Nucleus accumbens (tissue), 56 donors: ENCODE measurements around the gene ALDH1B1.
"Not testable (repeated sequence)": the region's sequence is repeated elsewhere in the genome, so short reads cannot be mapped to it uniquely, and the experiment has no call there.

Experiments used
- DNase-seq, 56 donors: peaks; one replicate each; lab custom pipeline; 2025; lab: John Stamatoyannopoulos, UW

The ALDH1B1 gene

DNA sequence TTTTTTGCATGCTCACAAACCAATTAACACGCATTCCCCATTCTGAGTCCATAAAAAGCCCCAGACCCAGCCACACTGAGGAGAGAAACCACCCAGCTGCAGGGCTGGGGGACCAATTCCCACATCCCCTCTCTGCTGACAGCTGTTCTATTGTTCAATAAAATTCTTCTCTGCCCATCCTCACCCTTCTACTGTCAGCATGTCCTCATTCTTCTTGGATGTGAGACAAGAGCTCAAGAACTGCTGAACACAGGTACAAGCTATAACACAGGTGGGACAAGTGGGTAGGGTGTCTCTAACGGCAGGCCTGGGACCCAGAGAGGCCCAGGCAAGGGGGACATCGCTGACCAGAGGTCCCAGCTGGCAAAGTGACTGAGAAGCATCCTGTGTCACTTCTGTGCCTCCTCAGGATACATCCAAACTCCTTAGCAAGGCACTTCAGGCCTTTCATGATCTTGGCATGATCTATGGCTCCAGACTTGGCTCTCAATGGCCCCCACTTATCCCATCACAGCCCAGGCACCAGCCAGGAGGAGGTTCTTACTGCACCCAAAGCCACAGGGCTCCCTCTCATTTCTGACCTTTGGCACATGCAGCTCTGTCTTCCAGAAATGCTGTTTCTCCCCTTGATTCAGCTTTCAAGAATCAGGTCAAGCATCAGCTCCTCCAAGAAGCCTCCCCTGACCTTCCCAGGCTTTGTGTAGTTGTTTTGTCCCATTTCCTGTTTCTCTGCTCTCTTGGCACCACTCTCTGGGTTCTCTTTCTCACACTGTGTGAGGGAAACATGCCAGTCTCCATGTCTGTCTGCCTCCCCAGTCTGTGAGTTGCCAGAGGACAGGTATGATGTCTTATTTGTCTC, 7.3 kb upstream of the ALDH1B1 start:
- DNase-seq, result no peak

DNA sequence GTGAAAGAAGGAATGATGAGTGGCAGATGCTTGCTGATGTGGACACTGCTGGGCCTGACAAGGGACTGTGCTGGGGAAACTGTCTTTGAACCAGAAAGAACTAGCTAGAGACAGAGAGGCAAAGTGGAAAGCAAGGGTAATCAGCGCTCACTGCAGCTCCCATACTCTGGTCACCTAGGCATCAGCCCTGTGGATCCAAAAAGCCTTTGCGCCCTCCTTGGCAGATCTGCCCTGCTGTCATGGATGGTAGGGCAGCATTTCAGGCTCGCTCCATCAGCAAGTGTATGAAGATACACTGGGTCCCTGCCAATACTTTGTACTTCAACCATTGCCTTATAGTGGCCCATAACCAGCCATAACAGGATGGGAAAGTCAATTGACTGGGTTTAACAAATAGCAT, 6.6 kb upstream of the ALDH1B1 start:
- no peak for DNase-seq

DNA sequence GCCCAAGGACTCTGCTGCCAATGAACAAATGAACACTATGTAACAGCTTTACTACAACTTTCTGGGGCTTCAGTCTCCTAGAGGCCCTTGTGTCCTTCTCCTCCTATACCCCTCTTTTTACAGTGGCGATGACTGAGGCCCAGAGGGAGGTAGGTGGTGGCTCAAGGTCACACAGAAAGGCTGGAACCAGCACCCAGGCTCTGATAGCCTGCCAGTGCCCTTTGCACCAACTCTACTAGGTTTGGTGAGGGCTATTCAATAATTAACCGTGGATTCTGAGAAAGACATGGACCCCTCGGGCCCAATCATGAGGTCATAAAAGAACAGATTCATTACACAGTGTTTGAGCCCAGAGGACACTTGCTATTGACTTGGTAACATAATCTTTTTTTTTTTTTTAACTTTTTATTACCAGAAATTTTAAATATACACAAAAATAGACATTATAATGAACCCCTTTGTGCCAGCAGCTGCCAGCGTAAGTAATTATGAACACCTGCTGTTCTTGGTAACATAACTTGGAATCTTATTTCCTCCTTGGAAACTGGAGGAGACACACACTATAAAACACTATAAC, 6.1 kb upstream of the ALDH1B1 start:
- DNase-seq, result no peak

DNA sequence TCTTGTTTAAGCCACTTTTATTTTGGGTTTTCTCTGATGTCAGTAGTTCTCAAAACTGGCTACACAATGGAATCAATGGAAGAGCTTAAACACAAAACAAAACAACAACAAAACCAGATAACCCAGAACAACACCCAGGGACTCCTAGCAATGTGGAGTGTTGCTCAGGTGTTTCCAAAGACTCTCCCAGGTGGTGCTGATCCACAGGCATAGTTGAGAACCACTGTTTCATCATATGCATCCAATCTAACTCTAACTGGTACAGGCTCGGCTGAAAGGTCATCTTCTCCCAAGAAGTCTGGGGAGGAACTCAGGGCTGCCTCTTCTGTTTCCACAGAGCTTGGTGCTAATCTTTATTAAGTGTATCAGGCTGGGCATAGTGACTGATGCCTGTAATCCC, 5.4 kb upstream of the ALDH1B1 start:
- DNase-seq, result no peak

DNA sequence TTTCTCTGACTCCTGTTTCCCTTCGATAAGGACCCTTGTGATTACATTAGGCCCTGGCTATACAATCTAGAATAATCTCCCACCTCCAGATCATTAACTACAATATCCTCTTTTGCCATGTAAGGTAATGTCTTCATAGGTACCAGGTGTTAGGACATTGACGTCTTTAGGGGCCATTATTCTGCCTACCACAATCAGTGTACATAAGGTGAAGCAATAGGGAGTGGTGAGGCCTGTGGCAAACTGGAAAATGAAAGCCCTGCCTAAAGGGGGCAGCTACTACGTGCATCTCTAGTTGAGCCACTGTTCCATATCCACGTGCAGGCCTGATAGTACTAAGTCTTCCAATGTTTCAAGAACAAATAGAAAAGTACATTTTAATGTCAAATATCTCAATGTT, 4.8 kb upstream of the ALDH1B1 start:
- DNase-seq, result no peak

DNA sequence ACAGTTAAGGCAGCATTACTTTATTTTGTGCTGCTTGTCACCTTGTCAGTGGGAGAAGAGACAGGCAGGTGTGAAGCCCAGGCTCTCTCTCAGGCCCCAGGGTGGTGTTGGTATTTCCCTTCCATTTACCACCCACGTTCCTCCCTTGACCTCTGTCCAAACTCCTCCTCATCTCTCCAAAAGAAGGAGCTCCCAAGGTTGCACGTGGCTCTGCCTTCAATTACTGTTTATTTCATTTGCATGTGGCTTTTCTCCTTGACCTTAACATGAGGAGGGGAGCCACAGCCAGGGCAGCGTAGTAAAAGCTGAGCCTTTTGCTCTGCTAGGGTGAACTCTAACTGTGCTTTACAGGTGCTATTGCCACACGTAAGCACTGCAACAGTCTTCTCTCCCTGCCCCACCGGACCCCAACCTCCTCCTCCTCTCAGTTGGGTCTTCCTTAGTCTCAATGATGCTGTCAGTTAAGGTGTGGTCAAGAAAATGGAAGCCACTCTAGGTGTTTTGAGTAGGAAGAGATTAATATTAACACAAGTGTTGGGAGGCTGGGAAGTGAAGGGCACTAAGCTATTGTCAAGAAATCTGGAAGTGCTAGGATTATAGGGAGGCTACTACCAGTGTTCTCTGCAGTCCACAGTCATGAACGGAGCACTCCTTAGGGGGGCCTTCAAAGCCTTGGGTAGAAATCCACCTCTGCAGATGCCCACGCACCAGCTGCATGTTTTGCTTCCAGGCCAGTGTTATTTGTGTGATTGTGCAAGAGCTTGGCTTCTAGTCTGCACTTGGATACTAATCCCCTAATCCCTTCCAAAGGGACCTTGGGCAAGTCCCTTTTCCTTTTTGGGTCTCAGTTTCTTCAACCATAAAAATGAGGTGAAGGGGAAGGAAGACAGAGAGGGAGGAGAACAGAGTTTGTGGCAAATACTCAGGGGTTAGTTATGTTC, 3.9 kb upstream of the ALDH1B1 start:
- no peak for DNase-seq

DNA sequence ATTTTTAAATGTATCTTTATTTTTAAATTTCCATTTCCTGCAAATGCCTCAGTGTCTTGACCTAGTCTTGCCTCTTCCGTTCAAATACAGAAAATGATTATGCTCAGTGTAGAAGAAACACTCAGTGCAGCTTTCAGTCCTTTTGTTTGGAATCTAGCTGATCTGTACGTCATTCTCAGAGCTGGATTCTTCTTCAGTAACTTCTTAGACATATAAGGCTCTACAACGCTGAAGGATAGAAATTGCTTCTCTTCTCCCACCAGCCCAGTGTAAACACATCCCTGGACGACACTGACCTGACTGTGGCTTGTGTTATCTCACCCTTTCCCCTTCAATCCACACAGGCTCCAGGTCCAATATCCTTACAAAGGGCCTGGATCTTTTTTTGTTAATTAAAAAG, 3.2 kb upstream of the ALDH1B1 start:
- no peak for DNase-seq

DNA sequence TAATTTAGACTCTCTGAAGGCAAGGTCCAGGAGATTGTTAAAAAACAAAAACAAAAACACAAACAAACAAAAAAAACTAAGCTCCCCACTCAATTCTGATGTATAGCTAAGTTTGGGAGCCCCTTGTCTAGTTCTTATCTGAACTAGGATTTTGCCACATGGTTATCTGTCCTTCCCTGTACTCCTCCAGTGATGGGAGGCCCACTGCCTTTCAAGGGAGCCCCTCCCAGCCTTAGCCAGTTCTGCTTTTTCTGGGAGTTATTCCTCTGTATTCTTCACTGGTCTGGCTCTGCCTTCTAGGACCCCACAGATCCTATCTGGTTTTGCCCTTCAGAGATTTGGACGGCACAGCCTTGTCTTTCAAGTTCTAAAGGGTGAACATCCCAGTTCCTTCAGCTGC, 2.1 kb upstream of the ALDH1B1 start:
- DNase-seq, result no peak

DNA sequence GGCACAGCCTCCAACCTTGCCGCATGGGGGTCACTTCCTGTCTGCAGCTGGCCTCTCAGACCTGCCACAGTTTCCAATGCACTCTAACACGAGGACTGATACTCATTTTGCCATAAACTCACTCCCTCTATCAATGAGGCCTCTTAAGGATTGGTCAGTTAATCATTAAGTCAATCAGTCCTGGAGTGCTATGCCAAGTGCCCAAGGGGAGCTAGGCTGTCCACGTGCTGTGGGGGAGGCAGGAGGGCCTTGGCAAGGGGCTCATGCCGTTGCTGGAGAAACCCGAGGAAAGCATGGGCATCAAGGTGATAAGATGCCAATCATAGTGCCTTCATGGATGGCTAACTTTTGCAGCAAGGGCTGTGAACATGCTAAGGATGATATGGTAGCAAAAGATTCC, 1.7 kb upstream of the ALDH1B1 start:
- DNase-seq, result no peak

DNA sequence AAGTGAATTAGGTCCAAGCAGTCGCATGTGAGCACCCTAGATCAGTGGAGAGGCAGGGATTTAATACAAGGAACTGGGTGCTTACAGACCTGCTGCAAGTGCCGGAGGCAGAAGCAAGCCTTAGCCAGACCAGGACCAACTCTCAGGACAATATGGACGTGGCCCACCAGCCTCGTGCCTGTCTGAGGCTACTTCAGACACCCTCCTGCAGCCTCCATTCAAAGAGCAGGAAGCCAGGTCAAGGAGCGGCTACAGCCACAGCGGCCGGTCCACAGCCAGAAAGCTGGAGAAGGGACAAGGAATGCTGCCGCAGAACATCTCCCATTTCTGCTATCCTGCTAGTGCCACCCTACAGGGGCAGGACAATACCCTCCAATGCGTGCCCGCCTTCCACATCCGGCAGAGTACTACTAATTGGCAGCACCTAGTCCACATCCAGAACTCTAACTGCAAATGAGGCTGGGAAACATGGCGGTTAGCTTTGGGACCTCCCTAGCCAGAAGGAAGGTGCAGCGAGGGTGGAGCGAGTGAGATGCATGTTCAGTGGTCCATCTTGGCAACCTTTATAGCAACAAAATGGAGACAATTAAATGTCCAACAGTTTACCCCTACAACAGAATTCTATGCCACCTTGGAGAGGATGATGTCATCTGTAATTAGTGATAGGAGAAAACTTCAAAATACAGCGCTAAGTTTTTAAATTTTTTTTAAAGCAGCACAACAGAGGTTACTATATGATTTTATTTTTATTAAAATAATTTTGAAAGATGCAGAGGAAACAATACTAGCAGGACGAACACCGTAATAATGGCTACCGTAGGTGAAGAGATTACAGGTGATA, 1.0 kb upstream of the ALDH1B1 start:
- DNase-seq, result no peak

DNA sequence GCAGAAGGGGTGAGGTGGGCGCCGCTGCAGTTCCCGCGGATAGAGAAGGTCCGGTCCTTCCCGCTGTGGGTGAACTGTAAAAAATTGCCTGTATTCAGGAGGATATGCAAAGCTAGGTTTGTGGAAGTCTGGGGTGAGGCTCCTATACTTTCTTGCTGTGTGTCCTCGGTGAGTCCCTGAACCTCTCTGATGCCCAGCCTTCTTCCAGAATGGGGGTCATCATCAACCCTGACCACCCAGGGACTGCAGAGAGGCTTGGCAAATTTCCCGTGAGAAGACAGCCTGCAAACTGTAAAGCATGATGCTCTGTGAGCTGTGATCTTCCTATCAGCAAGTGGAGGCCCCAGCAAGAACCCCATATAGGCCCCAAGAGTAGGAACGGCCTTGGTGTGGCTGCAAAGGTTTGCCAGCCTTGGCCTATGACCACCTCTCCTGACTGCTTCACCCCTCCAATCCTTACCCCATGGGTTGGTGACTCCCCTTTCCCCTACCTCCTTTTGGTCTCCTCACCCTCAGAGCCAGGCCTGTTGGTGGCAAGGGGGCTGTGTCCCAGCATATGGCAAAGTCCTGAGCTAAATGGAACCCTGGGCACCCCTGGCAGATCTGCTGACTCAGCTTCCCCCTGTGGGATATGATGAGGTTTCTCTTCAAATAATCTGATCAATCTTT, 760 bp downstream of the ALDH1B1 start:
- no peak for DNase-seq

DNA sequence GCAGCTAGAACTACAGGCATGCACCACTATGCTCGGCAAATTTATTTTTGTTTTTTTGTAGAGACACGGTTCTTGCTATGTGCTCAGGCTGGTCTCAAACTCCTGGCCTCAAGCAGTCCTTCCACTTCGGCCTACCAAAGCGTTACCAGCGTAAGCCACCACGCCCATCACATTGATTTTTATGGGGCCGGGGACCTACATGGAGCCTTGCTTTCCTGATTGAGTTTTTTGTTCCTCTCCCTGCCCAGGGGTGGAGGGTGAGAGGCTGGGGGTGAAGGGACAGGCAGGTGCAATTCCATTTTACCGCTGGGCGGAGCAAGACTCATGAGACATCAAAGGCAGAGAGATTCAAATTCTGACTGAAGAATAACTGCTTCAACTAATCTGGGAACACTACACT, 1.9 kb downstream of the ALDH1B1 start:
- DNase-seq, result no peak

DNA sequence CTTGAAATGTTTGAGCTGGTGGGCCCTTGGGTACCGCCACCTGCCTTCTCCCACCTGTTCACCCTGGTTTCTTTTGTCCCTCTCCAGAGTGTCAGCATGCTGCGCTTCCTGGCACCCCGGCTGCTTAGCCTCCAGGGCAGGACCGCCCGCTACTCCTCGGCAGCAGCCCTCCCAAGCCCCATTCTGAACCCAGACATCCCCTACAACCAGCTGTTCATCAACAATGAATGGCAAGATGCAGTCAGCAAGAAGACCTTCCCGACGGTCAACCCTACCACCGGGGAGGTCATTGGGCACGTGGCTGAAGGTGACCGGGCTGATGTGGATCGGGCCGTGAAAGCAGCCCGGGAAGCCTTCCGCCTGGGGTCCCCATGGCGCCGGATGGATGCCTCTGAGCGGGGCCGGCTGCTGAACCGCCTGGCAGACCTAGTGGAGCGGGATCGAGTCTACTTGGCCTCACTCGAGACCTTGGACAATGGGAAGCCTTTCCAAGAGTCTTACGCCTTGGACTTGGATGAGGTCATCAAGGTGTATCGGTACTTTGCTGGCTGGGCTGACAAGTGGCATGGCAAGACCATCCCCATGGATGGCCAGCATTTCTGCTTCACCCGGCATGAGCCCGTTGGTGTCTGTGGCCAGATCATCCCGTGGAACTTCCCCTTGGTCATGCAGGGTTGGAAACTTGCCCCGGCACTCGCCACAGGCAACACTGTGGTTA, 3.3 kb downstream of the ALDH1B1 start:
- DNase-seq, result no peak

DNA sequence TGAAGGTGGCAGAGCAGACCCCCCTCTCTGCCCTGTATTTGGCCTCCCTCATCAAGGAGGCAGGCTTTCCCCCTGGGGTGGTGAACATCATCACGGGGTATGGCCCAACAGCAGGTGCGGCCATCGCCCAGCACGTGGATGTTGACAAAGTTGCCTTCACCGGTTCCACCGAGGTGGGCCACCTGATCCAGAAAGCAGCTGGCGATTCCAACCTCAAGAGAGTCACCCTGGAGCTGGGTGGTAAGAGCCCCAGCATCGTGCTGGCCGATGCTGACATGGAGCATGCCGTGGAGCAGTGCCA, 3.8 kb downstream of the ALDH1B1 start:
- DNase-seq, result no peak

DNA sequence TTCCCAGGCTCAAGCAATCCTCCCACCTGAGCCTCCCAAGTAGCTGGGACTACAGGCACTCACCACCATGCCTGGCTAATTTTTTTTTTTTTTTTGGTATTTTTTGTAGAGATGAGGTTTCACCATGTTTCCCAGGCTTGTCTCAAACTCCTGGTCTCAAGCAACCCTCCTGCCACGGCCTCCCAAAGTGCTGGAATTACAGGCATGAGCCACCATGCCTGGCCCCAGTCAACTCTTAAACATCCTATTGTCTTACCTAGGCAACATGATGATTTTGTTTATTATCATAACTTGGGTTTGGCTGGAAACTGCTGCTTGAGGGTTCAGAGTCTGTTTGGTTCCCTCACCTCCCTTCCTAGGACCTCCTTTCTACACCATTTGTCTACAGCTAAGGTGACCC, 6.7 kb downstream of the ALDH1B1 start:
- DNase-seq, result not testable (repeated sequence)

DNA sequence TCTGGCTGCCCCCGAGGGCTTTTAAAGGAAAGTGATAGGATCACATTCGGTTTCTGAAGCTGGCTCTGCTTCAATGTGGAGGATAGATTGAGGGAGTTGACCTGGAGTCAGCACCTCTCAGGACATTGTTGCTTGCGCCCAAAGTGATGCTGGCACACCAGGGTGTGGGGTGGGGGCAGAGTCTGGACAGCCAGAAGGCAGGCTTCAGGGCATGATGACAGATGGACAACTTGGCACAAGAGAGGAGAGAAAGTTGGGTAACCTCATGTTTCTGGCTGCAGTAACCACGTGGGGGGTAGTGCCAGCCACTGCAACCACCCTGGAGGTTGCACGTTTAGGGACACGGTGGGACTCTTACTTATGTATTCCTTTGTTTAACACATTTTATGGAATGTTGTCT, 9.5 kb downstream of the ALDH1B1 start:
- no peak for DNase-seq

DNA sequence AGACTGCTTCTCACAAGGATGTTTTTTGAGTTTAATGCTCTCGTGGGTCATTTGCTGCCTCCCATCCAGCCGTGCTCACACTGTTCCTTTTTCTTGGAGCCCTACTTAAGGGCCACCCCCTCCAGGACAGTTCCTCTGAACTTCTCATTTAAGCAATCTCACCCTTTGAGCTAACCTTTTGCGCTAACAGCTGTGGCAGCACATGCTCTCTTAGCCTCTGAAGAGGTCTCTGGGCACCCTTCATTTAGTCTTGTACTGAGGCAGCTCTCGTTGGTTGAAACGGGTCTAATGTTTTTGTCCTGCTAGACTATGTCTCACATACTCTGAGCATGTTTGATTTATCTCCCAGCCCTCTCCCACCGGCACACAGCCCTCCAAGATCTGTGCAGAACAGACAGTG, 11.8 kb downstream of the ALDH1B1 start:
- no peak for DNase-seq

DNA sequence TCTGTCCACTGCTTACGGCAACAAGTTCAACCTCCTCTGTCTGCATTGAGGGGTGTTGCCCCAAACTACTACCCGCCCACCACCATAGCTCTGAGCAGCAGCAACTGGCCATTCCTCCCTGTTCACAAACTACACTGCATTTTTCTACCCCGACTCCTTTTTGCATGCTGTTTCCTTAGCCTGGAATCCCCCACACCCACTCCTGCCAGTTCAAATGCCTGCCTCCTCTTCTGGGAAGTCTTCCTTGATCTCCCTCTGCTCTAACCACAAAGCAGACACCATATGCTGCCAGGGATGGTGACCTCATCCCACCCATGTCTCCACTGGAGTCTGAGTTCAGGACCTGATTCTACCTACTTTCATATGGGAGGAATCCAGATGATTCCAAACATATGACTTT, 13.3 kb downstream of the ALDH1B1 start:
- no peak for DNase-seq

DNA sequence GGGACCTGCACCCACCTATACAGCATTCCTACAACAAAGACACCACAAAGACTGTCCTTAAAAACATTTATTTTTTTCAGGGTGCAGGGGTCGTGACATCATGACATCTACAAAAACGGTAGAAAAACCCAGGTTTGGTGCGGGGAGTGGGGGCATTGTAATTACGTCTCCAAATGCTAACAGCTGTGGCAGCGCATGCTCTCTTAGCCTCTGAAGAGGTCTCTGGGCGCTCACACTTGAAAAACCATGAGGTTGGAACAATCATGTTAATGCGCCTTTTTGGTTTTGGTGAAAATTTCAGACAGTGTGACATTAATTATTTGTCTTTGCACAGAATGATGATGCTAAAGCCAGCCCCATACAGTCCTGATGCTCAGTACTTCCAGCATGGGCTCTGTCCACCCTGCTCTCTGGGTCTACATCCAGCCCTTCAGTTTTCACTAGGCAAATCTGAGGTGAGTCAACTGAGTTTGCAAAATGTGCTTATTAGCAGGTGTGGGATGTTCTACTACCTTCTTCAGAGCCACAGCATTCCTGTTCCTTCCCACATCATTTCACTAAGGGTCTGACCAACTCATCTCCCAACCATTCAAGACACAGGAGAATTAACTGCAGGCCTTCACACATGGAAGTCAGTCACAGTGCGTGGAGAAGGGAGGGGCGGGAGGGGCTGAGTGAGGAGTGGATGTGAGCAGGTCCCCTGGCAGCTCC, 14.1 kb downstream of the ALDH1B1 start:
- no peak for DNase-seq
